SKM-1 treated with dmso at 0.1 percent for 144 hours (cell line): ENCODE data around the gene TICAM2.
"Not testable (repeated sequence)": the region's sequence is repeated elsewhere in the genome, so short reads cannot be mapped to it uniquely, and the experiment has no call there.

ENCODE experiments used
- DNase-seq: peaks from one replicate; lab custom pipeline; 2025; ENCODE audit not compliant: unreplicated experiment; lab: John Stamatoyannopoulos, UW

TICAM2 gene, protein sequence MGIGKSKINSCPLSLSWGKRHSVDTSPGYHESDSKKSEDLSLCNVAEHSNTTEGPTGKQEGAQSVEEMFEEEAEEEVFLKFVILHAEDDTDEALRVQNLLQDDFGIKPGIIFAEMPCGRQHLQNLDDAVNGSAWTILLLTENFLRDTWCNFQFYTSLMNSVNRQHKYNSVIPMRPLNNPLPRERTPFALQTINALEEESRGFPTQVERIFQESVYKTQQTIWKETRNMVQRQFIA

DNA sequence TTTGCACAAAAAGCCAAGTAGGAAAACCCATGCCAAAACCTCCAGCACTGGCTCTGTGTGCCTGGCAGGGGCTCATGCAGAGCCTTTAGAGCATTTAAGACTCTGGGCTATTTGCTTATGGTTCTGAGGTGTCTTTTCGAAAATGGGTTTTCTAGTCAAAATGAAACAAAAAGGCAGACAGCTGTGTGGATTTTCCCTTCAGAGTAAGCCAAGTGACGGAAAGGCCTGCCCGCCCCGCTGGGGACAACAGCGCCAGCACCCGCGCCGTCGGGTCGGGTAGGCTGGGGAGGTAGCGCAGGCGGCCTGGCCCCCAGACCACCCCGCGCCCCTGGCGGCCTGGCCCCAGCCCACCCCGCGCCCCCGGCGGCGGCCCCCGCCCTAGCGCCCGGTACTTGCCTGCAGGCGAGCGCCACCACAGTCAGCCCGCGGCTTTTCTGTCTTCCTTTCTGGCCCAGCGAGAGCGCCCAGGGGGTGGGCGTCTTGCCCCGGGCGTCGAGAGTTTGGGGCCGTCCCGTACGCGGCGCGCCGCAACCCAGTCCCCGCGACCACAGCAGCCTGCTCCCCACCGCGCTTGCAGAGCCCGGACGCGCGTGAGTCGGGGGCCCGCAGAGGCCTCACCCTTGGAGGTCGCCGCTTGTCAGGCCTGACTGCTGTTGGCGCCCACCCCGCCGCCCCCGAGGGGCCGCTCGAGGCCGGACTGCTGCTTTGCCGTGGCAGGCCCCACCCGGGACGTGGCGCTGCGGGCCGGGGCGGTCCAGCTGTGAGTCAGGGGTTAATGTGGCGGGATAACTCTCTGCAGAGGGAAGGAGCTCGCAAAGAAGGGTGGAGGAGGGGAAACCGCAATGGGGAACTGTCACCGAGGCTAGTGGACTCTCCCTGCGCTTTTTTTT is at the start of gene TICAM2:
TSS of gene TICAM2 (minus strand) at position 779 of the 890 bp plus-strand sequence. CDS start 21,223 bp downstream, outside the sequence.
- DNase-seq: no peak

DNA sequence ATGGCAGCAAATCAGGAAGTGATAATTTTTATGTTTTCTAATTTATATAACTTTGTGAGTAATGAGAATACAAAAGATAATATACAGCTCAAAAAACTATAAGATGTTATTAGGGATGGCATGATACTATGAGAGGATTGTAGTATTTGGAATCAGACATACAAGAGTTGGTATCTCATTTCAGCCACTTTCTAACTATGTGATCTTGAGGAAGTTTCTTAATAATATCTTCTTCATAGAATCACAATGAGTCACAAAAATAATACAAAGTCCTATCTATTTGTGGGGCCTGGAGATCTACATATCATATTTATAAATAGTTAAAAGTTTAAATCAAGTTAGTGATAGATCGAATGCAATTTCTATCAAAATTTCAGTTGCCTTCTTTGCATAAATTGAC is 47.3 kb upstream of the TICAM2 start:
- DNase-seq: no peak

DNA sequence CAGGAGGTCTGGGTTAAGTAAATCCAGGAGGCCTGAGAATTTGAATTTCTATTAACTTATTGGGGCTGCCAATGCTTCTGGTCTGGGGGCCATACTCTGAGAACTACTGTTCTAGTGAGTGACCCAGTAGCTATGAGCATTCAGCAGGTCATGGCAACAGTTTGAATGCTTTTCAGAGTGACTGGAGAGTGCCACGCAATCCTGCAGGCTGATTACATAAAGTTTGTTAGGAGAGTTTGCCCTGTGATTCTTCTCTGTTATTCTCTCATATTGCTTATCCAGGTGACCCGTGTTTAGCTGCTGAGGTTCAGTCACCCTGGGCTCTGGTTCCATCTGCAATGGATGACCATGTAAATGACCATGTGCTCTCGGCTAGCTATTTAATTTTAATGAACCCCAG is 45.8 kb upstream of the TICAM2 start:
- DNase-seq: no peak

DNA sequence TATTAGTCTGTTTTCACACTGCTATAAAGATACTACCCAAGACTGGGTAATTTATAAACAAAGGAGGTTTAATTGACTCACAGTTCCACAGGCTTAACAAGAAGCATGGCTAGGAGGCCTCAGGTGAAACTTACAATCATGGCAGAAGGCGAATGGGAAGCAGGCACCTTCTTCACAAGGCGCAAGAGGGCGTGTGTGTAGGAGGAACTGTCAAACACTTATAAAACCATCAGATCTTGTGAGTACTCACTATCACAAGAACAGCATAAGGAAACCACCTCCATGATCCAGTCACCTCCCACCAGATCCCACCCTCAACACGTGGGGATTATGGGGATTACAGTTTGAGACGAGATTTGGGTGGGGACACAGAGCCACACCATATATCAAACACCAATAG is 43.1 kb upstream of the TICAM2 start:
- not testable (repeated sequence) for DNase-seq

DNA sequence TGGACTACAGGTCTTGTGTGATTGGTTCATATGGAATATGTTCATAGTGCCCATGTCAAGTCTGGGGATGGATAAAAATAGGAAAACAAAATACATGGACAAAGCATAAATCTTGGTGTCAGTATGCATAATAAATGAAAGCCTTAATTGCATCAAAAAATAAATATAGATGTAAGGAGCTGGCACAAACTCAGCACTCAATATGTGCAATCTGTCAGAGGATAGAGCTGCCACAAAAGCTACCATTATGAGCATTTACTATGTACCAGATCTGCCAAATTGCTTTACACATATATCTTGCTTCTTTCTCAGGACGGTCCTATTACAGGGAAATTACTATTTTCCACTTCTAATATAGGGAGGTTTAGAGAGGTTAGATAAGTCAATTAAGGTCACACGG is 41.8 kb upstream of the TICAM2 start:
- no peak for DNase-seq

DNA sequence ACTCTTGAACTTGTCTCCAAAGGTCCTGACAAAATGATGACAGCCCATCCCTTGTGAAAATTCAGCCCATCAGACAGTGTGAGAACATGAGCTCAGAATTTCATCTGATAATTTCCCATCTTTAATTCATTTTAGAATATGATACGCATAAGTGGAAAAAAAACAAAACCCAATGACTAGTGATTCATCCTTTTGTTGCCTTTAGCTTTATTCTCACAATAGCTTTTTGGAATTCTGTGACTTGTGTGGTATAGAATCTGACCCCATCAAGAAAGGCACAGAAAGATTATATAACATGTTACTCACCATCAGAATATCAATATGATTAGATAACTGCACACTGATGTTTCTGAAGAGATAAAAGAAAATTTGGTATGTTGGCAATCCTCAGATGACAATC is 39.7 kb upstream of the TICAM2 start:
- DNase-seq: no peak

DNA sequence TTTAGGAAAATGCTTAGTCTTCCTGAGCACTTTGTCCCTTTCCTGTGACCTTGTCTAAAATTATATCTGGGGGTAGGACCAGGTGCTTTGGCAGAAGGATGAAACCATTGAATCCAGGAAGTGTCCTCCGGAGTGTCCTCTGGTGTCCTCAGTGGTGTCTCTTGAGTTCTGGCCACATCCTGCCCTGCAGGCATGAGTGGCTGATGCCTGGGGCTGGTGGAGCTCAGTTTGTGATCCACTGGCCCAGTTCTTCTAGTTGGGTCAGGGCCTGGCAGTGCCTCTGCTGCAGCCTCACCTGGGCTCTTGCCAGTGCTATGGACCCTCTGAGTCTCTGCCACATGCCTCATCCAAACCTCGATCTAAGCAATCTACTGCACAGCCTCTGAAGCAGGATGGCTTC is 38.0 kb upstream of the TICAM2 start:
- DNase-seq: no peak

DNA sequence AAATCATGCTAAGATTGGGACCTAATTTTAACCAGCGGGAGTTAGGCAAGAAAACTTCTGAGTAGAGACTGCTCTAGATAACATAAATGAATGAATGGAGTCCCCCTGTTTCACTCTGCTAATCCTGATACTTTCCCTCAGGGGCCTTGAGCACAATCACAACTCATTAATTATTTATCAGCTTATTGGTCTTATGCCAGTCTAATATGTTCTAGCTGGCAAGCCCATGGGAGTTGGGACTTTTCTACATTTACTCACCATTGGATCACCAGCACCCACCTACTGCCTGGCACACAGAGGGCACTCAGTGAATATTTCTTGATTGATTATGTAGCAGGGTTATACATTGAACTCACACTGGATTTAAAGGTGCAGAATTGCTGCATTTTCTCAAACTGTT is 37.1 kb upstream of the TICAM2 start:
- no peak for DNase-seq

DNA sequence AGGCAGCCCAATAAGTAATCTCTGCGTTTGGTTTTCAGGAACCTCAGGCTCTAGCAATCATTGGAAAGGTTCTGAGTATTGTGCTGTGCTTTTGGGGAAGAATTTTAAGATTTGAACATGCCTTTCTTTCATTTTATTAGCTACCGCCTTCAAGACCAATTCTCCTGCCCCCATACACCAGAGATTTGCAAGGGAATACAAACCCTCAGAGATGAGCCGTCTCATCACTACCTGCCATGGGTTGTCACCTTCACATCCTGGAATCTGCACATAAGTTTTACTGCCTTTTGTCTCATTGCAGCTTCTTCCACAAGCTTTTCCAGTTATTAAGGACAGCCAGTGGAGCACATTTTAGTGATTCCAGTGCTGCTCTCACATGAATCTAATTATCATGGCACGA is 35.2 kb upstream of the TICAM2 start:
- DNase-seq: no peak

DNA sequence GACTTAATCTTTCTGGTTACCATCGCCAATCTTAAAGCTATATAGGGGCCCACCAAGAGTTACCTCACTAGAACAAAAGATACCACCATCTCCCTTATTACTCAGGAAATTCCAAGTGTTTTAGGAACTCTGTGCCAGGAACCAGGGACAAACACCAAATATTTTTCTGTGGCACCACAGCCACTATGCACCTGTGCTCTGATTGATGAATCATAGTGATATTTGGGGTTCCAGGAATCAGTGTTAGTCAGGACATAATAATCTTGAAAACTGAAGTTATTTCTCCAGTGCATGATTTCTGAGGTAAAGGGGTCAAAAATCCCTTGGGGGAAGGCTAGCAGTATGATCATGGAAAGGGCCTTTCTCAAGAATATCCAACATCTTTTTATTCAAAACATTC is 33.7 kb upstream of the TICAM2 start:
- DNase-seq: no peak

DNA sequence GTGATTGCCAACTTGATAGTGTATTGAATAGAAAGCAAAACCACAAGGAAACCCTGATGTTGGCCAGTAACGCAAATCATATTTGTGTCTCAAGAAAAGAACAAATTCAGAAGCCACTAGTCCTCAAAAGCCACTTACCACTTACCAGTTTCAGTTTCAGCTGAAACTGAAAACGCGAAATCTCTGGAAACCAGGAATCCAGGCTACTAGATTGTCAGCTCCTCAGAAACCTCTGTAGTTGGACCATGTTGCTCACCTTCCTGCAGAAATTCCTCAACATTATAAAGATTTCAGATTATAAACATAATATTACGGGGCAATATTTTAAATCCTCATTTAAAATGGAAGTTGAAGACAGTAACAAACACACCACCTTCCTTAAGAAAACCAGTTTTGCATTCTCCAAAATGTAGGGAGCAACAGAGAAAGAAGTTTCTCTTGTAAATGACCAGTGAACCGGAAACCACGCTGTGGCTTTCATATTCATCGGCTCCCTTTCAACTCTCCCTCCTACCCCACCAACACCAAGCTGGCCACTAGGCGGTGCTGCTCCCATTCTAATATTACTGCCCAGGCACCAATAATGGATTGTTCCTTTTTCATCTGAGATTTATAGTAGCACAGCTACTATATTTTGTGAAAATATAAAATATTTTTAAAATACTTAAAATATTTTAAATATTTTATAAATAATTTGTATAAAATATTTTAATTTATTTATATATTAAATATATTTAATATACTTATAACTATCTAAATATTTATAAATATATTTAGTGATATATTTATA is 32.3 kb upstream of the TICAM2 start:
- DNase-seq: peak; percentile 86

DNA sequence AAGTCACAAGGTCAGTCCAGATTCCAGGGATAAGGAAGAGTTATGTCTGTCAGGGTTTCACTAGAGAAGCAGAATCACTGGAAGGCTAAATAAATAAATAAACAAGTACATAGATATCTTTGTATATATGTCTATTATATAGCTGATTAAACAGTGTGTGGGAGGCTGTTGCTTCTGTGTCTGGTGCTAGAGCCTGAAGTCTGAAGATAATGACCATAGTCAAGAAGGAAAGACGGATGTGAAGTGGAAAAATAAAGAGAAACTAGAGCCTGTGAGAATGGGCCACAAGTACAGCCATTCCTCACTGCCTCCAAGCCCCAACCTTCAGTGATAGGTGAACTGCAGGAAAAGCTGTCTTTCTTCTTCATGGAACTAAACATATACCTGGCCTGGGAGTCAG is 27.6 kb upstream of the TICAM2 start:
- no peak for DNase-seq

DNA sequence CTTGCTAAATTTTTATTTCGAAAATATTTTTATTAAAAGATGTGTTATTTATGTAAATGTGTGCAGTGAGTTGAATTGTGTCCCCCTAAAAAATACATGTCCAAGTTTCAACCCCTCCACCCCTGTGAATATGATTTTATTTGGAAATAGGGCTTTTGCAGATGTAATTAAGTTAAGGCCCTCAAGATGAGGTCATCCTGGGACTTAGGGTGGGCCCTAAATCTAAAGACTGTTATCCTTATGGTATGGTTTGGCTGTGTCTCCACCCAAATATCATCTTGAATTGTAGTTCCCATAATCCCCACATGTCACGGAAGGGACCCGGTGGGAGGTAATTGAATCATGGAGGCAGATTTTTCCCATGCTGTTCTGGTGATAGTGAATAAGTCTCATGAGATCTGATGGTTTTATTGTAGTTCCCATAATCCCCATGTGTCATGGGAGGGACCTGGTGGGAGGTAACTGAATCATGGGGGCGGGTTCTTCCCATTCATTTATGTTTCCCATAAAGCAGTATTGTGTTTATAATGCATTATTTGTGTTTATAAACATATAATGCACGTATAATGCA is 25.1 kb upstream of the TICAM2 start:
- no peak for DNase-seq

DNA sequence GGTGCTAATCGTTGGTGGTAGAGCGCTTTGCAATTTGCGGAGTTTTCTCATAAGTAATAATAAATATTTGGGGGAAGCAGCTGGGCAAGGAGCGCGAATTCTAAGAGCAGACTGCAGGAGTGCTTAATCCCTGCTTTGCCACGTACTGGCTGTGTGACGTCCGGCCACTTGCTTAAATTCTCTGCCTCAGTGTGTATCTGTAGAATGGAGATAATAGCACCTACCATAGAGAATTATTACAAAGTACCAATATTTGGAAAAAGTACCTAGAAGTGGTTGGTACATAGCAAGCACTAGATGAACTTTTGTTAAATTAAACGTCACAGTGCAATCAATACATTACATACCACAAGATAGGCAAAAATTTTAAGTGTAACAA is 24.2 kb upstream of the TICAM2 start:
- DNase-seq: no peak

DNA sequence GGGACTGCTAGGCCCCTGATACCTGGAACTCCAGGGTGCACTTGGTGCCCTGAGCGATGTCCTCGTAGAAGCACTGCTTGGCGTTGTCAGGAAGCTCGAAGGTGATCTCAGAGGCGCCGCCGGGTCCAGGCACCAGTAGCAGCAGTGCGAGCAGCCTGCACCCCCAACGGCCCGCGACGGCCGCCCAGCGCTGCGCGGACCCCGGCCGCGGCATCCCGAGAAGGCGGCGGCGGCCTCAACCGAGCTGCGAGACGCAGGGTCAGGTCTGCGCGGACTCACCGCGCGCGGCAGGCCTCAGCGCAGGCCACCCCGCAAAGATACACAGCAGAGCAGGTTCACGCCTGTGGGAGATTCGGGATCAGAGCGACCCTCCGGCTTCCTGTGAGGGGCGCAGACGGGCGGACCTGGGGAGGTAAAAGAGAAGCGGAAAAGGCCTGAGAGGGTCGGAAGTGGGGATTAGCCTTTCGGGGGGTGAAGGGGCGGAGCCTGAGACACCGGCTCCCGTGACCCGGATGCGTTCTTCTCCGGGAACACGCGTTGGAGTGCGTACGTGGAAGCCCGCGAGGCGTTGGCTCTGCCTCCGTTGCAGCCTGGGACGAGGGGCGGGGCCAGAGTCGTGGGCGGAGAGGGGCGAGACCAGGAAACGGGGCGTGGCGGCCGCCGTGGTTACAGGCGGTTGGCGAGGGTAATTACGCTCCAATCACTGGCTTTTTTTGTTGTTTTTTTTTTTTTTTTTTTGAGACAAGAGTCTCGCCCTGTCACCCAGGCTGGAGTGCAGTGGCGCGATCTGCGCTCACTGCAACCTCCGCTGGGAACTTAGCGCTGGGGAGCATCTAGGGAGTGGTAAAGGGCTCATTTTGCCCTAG is 23.5 kb upstream of the TICAM2 start, which contains the start of gene TMED7:
TSS of gene TMED7 (minus strand) at position 458 of the 866 bp plus-strand sequence. CDS start at position 214, 244 bp downstream.
- peak; percentile 96 for DNase-seq

DNA sequence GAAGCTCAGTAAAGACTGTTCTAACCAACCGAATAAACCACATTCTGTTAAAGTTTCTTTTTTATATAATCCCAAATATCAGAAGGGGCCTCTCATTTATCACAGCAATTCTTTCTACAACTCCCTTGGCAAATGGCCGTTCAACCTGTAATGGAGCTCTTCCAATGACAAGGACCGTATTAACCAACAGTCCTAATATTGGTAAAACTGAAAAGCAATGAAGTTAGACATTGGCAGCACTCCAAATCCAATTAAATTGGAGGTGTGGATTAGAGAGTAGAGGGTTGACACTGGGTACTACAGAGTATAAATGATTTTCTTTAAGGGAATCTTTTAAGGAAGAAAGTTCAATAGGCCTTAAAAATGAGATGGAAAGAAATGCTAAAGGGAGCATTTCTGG is 22.7 kb upstream of the TICAM2 start:
- DNase-seq: no peak

DNA sequence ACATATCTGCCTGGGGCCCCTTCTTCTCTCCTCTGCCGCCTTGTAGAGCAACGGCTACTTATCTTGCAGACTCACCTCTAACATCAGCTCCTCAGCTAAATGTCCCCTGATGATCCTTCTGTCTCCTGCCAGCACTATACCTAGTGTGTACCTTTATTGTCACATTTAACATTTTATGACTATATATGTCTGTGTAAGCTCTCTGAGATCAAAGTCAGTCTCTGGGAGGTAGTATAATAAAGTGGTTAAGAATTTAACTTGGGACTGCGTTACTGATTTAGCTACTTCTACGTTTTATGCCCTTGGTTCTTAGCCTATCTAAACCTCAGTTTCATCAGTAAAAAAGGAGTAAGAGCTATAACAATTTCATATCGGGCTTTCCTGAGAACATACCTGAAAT is 21.4 kb upstream of the TICAM2 start:
- DNase-seq: no peak

DNA sequence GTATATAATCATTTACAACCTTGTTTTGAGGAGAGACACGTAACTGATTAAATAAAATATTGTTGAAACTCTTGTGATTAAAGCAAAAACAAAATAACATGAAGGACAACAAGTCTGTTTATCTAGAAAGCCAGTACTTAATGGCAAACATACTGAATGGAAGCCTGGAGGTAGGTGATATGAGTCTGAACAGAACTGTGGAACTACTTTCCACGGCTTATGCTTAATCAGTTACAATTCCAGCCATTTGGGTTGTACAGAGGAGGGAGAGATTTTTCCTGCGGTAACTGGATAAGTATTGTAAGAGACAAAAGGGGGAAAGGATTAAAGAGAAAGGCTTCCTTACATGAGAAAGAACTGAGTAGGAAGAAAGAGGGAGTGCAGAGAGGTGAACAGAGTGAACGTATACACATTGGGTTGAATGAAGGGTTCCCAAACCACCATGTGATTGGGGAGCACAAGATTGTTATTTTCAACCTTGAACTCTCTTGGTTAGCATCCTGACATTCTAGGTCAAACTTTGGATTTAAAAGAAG is 19.2 kb upstream of the TICAM2 start:
- DNase-seq: no peak

DNA sequence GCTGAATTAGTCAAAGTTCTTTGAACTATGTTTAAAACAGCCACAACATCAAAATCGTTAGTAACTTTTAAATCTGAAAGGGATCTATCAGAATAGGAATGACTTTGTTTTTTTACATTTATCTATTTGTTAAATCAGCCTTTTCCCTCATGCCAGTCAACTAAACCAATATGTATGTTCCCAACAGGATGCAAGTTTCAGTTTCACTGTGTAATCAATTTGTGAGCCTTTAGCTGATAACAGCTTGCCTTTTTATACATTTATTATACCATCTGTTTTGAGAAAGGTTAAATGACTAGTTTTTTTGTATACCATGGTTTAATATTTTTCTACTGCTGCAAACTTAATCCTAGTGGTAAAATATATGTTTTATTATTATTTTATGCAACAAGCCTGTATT is 14.6 kb upstream of the TICAM2 start:
- DNase-seq: no peak

DNA sequence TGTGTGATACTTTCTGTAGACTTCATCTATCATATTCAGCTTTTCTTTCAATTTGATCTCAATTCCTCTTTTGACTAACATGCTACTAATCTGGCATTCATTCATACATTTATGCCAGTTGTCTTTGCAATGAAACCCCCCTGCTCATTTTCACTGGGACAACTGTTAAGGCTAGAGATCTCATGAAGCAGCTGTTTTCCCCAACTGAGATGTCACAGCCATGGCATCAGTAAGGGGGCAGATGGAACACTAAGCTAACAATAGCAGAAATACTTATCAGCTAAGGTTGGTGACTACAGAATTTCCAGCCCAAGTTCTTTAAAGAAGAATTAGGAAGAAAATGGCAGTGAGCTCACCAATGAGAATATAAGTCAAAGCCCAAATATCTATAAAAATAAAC is 14.2 kb upstream of the TICAM2 start:
- no peak for DNase-seq
